HCT116 (cell line): ENCODE measurements around the gene RFTN1. TPM values are rescaled to one million over a fixed set of nuclear protein-coding genes. Genes with fewer than 3 reads are reported as not detected.

ENCODE experiments used
- ATAC-seq: fragments of 200-7000 bp; cut with Tn5 transposase; 2 replicates; pipeline ENCODE4 v1.9.1; 2020; ENCODE audit warnings: mild to moderate bottlenecking, moderate library complexity
- BruUV-seq: library from RNA; stranded (reverse); fragments of 400-500 nt; replicated peaks from 2 replicates; lab custom pipeline; 2021; lab: Mats Ljungman, UMichigan
- CTCF ChIA-PET: fragments of 300-600 bp; sonication (Branson Sonifier 250); formaldehyde crosslinking; loops from one replicate; lab custom pipeline; 2021; ENCODE audit warnings: antibody characterized with exemption; lab: Charles Lee
- POLR2A ChIA-PET: fragments of 300-600, 350-600 bp; sonication (Branson Sonifier 250); formaldehyde crosslinking; loops from one replicate; lab custom pipeline; 2021; ENCODE audit warnings: antibody characterized with exemption; lab: Charles Lee
- RAD21 ChIA-PET, 2 experiments: fragments of 300-600 bp; sonication (Branson Sonifier 250); formaldehyde crosslinking; loops; one replicate each; lab custom pipeline; 2023; ENCODE audit warnings: low total read pairs in 2 of 2; ENCODE audit not compliant: uncharacterized antibody in 2 of 2, unreplicated experiment in 2 of 2, low non-redundant PET in 1 of 2; lab: Charles Lee
- DNase-seq: peaks from one replicate; pipeline ENCODE4 v3.0.0-alpha.2; 2010; ENCODE audit warnings: low read depth, low spot score
- H2AFZ ChIP-seq: fragments of 200-600 bp; shearing (Covaris generic), sonication (generic); 2 replicates; pipeline ENCODE4 v1.6.1; 2017; ENCODE audit warnings: low read depth, mixed run types, mixed read lengths, antibody characterized with exemption, low read length; ENCODE audit not compliant: poor library complexity, severe bottlenecking
- H3K27ac ChIP-seq: 2 replicates; pipeline ENCODE4 v1.5.1; 2012; ENCODE audit warnings: low read depth, low read length
- H3K27me3 ChIP-seq: fragments of 200-600 bp; sonication (generic); 2 replicates; pipeline ENCODE4 v1.6.1; 2016; ENCODE audit warnings: mixed run types, low read length, mixed read lengths; ENCODE audit not compliant: insufficient read depth
- H3K36me3 ChIP-seq, 2 experiments: fragments of 200-500 bp in 1 of 2; fragments of 200-600 bp in 1 of 2; sonication (Bioruptor generic) in 1 of 2; sonication (generic) in 1 of 2; 2 replicates each; pipeline versions ENCODE4 v1.5.1 to v1.6.1; 2014 to 2016; ENCODE audit warnings: low read length in 2 of 2, inconsistent platforms in 1 of 2, mixed read lengths in 1 of 2, mixed run types in 1 of 2; ENCODE audit not compliant: insufficient read depth in 2 of 2, control insufficient read depth in 1 of 2
- H3K4me1 ChIP-seq, 2 experiments: fragments of 200-600 bp in 1 of 2; sonication (generic) in 1 of 2; 2 replicates each; pipeline versions ENCODE4 v1.5.1 to v1.6.1; 2012 to 2017; ENCODE audit warnings: low read length in 2 of 2, inconsistent platforms in 1 of 2, mild to moderate bottlenecking in 1 of 2, mixed read lengths in 1 of 2, mixed run types in 1 of 2, moderate library complexity in 1 of 2; ENCODE audit not compliant: insufficient read depth in 2 of 2, control insufficient read depth in 1 of 2
- H3K4me2 ChIP-seq: fragments of 200-600 bp; sonication (generic); 2 replicates; pipeline ENCODE4 v1.6.1; 2017; ENCODE audit warnings: mixed run types, low read length, mixed read lengths
- H3K4me3 ChIP-seq, 2 experiments: fragments of 200-600 bp in 1 of 2; sonication (generic) in 1 of 2; replicated peaks in 1 of 2; 2 replicates each; pipeline ENCODE4 v1.5.1; 2011 to 2016; ENCODE audit warnings: low read length in 2 of 2, control low read depth in 1 of 2, low read depth in 1 of 2, mild to moderate bottlenecking in 1 of 2, mixed read lengths in 1 of 2, mixed run types in 1 of 2
- H3K79me2 ChIP-seq: fragments of 200-600 bp; sonication (generic); 2 replicates; pipeline ENCODE4 v1.6.1; 2017; ENCODE audit warnings: mild to moderate bottlenecking, mixed run types, low read length, moderate library complexity, mixed read lengths; ENCODE audit not compliant: insufficient read depth
- H3K9ac ChIP-seq: fragments of 200-600 bp; sonication (generic); 2 replicates; pipeline ENCODE4 v1.6.1; 2016; ENCODE audit warnings: low read length, mixed read lengths
- H3K9me2 ChIP-seq: fragments of 200-600 bp; sonication (generic), shearing (Covaris generic); 2 replicates; pipeline ENCODE4 v1.6.1; 2017; ENCODE audit warnings: mixed run types, mild to moderate bottlenecking, moderate library complexity; ENCODE audit not compliant: insufficient read depth
- H3K9me3 ChIP-seq, 2 experiments: fragments of 200-500 bp in 1 of 2; fragments of 200-600 bp in 1 of 2; sonication (Bioruptor generic) in 1 of 2; sonication (generic) in 1 of 2; 2 replicates each; pipeline ENCODE4 v1.6.1; 2014 to 2017; ENCODE audit warnings: low read length in 2 of 2, mixed read lengths in 2 of 2, inconsistent platforms in 1 of 2, low read depth in 1 of 2, mild to moderate bottlenecking in 1 of 2, mixed run types in 1 of 2, moderate library complexity in 1 of 2; ENCODE audit not compliant: control insufficient read depth in 1 of 2, insufficient read depth in 1 of 2
- H4K20me1 ChIP-seq: fragments of 200-600 bp; sonication (generic), shearing (Covaris generic); 2 replicates; pipeline ENCODE4 v1.6.1; 2017; ENCODE audit warnings: mixed run types, mild to moderate bottlenecking, moderate library complexity; ENCODE audit not compliant: insufficient read depth
- ELF1 ChIP-seq: IDR thresholded peaks from 2 replicates; pipeline ENCODE4 v1.6.1; 2012; ENCODE audit warnings: low read depth, borderline replicate concordance
- EZH2 ChIP-seq: fragments of 200-600 bp; sonication (generic); IDR thresholded peaks from 2 replicates; pipeline ENCODE4 v1.6.1; 2017; ENCODE audit warnings: antibody characterized with exemption, mixed run types
- EZH2phosphoT487 ChIP-seq: fragments of 200-600 bp; IDR thresholded peaks from 2 replicates; pipeline ENCODE4 v1.6.1; 2018; ENCODE audit warnings: antibody characterized with exemption, borderline replicate concordance
- FOSL1 ChIP-seq: IDR thresholded peaks from 2 replicates; pipeline ENCODE4 v1.6.1; 2012; ENCODE audit warnings: low read depth
- JUND ChIP-seq: IDR thresholded peaks from 2 replicates; pipeline ENCODE4 v1.6.1; 2012
- POLR2A ChIP-seq: IDR thresholded peaks from 2 replicates; pipeline ENCODE4 v1.7.0; 2011; ENCODE audit warnings: borderline replicate concordance; ENCODE audit not compliant: insufficient read depth, insufficient read length; ENCODE audit errors: extremely low read depth
- RAD21 ChIP-seq: IDR thresholded peaks from 2 replicates; pipeline ENCODE4 v1.6.1; 2012; ENCODE audit warnings: low read depth, mild to moderate bottlenecking
- SP1 ChIP-seq: IDR thresholded peaks from 2 replicates; pipeline ENCODE4 v1.6.1; 2012; ENCODE audit warnings: low read depth
- YY1 ChIP-seq: IDR thresholded peaks from 2 replicates; pipeline ENCODE4 v1.6.1; 2011; ENCODE audit warnings: low read length, low read depth, moderate library complexity, mild to moderate bottlenecking; ENCODE audit not compliant: insufficient replicate concordance; ENCODE audit errors: extremely low read depth
- ZNF274 ChIP-seq: fragments of 200-500 bp; sonication (Bioruptor generic); IDR thresholded peaks from 2 replicates; pipeline ENCODE4 v1.6.1; 2014; ENCODE audit warnings: mild to moderate bottlenecking, low read depth, low read length, inconsistent platforms
- intact Hi-C: fragments of 100-400 bp; cut with micrococcal nuclease; formaldehyde crosslinking; loops from 2 replicates; pipeline ENCODE4 v1.10.0; 2022
- total RNA-seq: library from RNA; stranded (reverse); gene quantifications from one replicate; pipeline ENCODE4 v1.2.1, GENCODE V29; 2021; ENCODE audit not compliant: unreplicated experiment
- TF ChIP-seq, protein P1 (sequence below): IDR thresholded peaks from 2 replicates; pipeline ENCODE4 v1.6.1; 2011; ENCODE audit warnings: mild to moderate bottlenecking, low read length, moderate library complexity; ENCODE audit not compliant: insufficient replicate concordance; ENCODE audit errors: extremely low read depth
- TF ChIP-seq, protein P2 (sequence below), 3 experiments: fragments of 200-600 bp in 1 of 3; sonication (generic) in 1 of 3; IDR thresholded peaks in 2 of 3; conservative IDR thresholded peaks in 1 of 3; 2 replicates each; pipeline ENCODE4 v1.5.1; 2012 to 2017; ENCODE audit warnings: low read depth in 2 of 3, low read length in 2 of 3, antibody characterized with exemption in 1 of 3, borderline replicate concordance in 1 of 3, control low read depth in 1 of 3, mild to moderate bottlenecking in 1 of 3, mixed read lengths in 1 of 3, mixed run types in 1 of 3, moderate library complexity in 1 of 3; ENCODE audit not compliant: insufficient read depth in 1 of 3

The RFTN1 gene
- total RNA-seq, 1 experiment from 2014 or later, result 3.9 TPM

DNA sequence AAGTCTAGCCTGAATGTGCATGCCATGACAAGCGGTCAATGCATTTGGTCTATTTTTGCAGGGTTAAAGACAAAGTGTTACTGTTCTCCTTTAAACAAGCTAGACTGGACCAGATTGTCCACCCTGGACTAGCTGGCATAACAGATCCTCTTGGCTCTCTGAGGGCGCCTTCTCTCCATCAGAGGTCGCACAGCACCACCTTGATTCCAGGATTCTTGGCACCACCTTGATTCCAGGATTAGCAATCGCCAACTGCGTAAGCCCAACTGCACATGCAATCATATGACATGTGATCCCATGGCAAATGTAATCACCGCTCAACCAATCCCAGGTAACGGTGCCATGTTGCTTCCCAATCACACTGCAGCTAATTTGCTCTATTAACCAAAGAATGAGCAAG, 149.9 kb downstream of the RFTN1 start:
- Histone ChIP-seq H3K79me2 (no peaks in the 10 kb centered on the region), H2AFZ (no peak overlapping the region), H3K9me3 (no peaks in the 10 kb centered on the region), H3K4me2 (no peak overlapping the region), H3K27ac (no peak overlapping the region), H3K4me1 (no peaks in the 10 kb centered on the region), H3K4me3 (no peak overlapping the region), H3K36me3 (no peaks in the 10 kb centered on the region), H4K20me1 (no peaks in the 10 kb centered on the region), H3K27me3 (no peaks in the 10 kb centered on the region), H3K9me2 (no peaks in the 10 kb centered on the region), H3K9ac (no peak overlapping the region)
- ATAC-seq (no peak), DNase-seq (no peak)
- no TSS peak for BruUV-seq
- POLR2A ChIA-PET, result no interaction called here
- intact Hi-C loops, result no loop called here
- RAD21 ChIA-PET, result no interaction called here
- CTCF ChIA-PET, result no interaction called here
- TF ChIP-seq EZH2 (no peak), YY1 (no peak), POLR2A (no peak), EZH2phosphoT487 (no peak), FOSL1 (no peak), RAD21 (no peak), ELF1 (no peak), JUND (no peak)
- TF ChIP-seq, protein P1, sequence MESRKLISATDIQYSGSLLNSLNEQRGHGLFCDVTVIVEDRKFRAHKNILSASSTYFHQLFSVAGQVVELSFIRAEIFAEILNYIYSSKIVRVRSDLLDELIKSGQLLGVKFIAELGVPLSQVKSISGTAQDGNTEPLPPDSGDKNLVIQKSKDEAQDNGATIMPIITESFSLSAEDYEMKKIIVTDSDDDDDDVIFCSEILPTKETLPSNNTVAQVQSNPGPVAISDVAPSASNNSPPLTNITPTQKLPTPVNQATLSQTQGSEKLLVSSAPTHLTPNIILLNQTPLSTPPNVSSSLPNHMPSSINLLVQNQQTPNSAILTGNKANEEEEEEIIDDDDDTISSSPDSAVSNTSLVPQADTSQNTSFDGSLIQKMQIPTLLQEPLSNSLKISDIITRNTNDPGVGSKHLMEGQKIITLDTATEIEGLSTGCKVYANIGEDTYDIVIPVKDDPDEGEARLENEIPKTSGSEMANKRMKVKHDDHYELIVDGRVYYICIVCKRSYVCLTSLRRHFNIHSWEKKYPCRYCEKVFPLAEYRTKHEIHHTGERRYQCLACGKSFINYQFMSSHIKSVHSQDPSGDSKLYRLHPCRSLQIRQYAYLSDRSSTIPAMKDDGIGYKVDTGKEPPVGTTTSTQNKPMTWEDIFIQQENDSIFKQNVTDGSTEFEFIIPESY, result no peak

DNA sequence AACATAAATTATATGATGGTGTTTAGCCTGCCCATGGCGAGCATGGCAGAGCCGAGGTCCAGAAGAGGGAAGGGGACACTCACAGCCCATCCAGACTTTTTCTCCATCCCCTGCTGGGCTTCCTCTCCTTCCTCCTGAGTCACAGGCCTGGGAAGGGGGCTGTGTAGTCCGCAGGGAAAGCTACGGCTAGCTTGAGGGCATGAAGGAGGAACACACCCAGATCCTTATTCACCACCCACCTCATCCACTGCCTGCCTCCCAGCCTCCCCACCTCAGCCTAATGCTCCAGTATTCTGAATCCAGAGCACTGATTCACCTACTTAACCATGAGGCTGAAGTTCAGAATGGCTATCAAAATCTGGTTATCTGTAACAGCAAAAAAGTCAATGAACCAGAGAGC, 150.7 kb downstream of the RFTN1 start:
- H3K4me1 ChIP-seq, result no peaks in the 10 kb centered on the region
- ATAC-seq (no peak), DNase-seq (no peak)
- H3K79me2 ChIP-seq, result no peaks in the 10 kb centered on the region
- H2AFZ ChIP-seq, result no peak overlapping the region
- RAD21 ChIA-PET, result no interaction called here
- H3K27ac ChIP-seq, result no peak overlapping the region
- no peaks in the 10 kb centered on the region for H3K36me3 ChIP-seq
- H3K9ac ChIP-seq, result no peak overlapping the region
- intact Hi-C loops, result no loop called here
- no peaks in the 10 kb centered on the region for H3K27me3 ChIP-seq
- H3K4me3 ChIP-seq, result no peak overlapping the region
- H3K9me3 ChIP-seq, result no peaks in the 10 kb centered on the region
- BruUV-seq, result no TSS peak
- POLR2A ChIA-PET, result no interaction called here
- no peak overlapping the region for H3K4me2 ChIP-seq
- no peaks in the 10 kb centered on the region for H4K20me1 ChIP-seq
- H3K9me2 ChIP-seq, result no peaks in the 10 kb centered on the region
- TF ChIP-seq, protein P2, sequence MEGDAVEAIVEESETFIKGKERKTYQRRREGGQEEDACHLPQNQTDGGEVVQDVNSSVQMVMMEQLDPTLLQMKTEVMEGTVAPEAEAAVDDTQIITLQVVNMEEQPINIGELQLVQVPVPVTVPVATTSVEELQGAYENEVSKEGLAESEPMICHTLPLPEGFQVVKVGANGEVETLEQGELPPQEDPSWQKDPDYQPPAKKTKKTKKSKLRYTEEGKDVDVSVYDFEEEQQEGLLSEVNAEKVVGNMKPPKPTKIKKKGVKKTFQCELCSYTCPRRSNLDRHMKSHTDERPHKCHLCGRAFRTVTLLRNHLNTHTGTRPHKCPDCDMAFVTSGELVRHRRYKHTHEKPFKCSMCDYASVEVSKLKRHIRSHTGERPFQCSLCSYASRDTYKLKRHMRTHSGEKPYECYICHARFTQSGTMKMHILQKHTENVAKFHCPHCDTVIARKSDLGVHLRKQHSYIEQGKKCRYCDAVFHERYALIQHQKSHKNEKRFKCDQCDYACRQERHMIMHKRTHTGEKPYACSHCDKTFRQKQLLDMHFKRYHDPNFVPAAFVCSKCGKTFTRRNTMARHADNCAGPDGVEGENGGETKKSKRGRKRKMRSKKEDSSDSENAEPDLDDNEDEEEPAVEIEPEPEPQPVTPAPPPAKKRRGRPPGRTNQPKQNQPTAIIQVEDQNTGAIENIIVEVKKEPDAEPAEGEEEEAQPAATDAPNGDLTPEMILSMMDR (IDR thresholded peaks at IDR 0.05 in 2 of 3, conservative IDR thresholded peaks at IDR 0.05 in 1 of 3; ENCODE audit: borderline replicate concordance in 1 of 3, insufficient read depth in 1 of 3, low read depth in 2 of 3, low read length in 2 of 3), result no peak
- TF ChIP-seq ZNF274 (no peak), SP1 (no peak), ELF1 (no peak)
- CTCF ChIA-PET, result no interaction called here
